GM23248 (cell line): Measurements from ENCODE around the gene HIC1.

Source experiments
- EZH2 ChIP-seq: fragments of 200-600 bp; sonication (generic); IDR thresholded peaks from 2 replicates; pipeline ENCODE4 v1.6.1; 2018; ENCODE audit warnings: antibody characterized with exemption, mild to moderate bottlenecking; ENCODE audit not compliant: insufficient read depth, poor library complexity, severe bottlenecking
- EZH2phosphoT487 ChIP-seq: fragments of 200-600 bp; sonication (generic); IDR thresholded peaks from 2 replicates; pipeline ENCODE4 v1.6.1; 2018; ENCODE audit warnings: antibody characterized with exemption, moderate library complexity, mild to moderate bottlenecking, low read depth; ENCODE audit not compliant: insufficient read depth

DNA sequence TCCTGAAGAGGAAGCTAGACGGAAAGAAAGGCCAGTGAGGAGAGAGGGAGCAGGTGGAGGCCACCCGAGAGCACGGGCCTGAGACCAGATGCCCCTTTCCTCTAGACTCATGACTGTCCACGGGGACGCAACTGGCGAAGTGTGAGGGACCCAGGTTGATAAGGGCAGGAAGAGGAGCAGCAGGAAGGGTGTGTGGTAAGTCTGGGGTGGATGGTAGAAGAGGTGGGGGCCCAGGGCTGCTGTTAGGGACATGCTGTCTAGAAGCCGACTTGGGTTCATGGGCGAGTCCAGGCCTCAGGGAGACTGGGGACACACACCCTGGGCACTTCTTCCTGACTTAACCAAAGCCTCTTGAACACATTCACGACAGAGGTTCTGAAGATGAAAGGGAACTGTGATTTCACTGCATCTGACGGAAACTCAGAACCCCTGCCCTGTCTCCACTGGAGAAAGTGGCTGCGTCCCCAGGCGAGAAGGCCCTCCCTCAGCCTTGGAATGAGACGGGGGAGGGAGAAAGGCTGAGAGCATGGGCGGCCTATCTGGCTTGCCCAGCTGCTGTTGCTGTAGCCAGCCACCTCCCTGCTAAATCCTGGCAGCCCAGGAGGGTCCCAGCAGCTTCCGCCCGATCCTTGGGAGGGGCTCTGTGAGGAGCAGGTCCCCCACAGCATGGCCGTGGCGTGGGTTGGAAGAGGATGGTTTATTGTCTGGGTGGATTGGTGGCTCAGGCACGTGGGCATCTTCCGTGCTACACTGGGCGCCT is 6.0 kb downstream of the HIC1 start:
- no peak for TF ChIP-seq EZH2phosphoT487
- TF ChIP-seq EZH2 = no peak
